K562 (cell line): Measurements from ENCODE around the gene ATP13A1. TPM values are rescaled to one million over a fixed set of nuclear protein-coding genes. Genes with fewer than 3 reads are reported as not detected.

Experiments used
- ATAC-seq: fragments of 200-7000 bp; cut with Tn5 transposase; 3 replicates; pipeline ENCODE4 v1.9.1; 2020; ENCODE audit warnings: moderate library complexity
- BruUV-seq: library from RNA; stranded (reverse); fragments of 400-500 nt; replicated peaks from 2 replicates; lab custom pipeline; 2021; lab: Mats Ljungman, UMichigan
- CTCF ChIA-PET: fragments of 300-600 bp; formaldehyde crosslinking; extraction: SDS; loops from one replicate; lab custom pipeline; 2021; ENCODE audit warnings: low intra/inter-chr PET ratio; lab: Yijun Ruan, JAX
- POLR2A ChIA-PET: fragments of 300-600, 350-650 bp; sonication (Branson Sonifier 250); formaldehyde crosslinking; extraction: SDS; loops from one replicate; lab custom pipeline; 2021; ENCODE audit warnings: antibody characterized with exemption, inconsistent platforms; lab: Yijun Ruan, JAX
- DNase-seq, 4 experiments: peaks; one replicate each; pipeline versions ENCODE4 v3.0.0 to v3.0.0-alpha.2; 2011 to 2018; ENCODE audit warnings: low spot score in 3 of 4, mixed read lengths in 3 of 4; ENCODE audit errors: extremely low read depth in 1 of 4
- FAIRE-seq: peaks from 2 replicates; lab custom pipeline; 2011; peaks lifted over from hg19 to GRCh38; lab: Jason Lieb, UNC
- H2AFZ ChIP-seq: 2 replicates; pipeline ENCODE4 v1.6.0; 2011; ENCODE audit warnings: low read depth, low read length, control low read depth, inconsistent platforms
- H3K27ac ChIP-seq: fragments of 200-600 bp; 3 replicates; pipeline ENCODE4 v1.8.0; 2011; ENCODE audit warnings: low read depth, mild to moderate bottlenecking, control low read depth, inconsistent platforms, low read length, moderate library complexity, mixed read lengths; ENCODE audit errors: extremely low read depth
- H3K27me3 ChIP-seq, 2 experiments: fragments of 300-600 bp in 1 of 2; 2 replicates in 1 of 2; 3 replicates in 1 of 2; pipeline versions ENCODE4 v1.6.0 to v1.8.0; 2011; ENCODE audit warnings: inconsistent platforms in 2 of 2, low read length in 2 of 2, mild to moderate bottlenecking in 1 of 2, mixed read lengths in 1 of 2, moderate library complexity in 1 of 2; ENCODE audit not compliant: control insufficient read depth in 2 of 2, insufficient read depth in 2 of 2
- H3K36me3 ChIP-seq: fragments of 300-600 bp; 3 replicates; pipeline ENCODE4 v1.8.0; 2011; ENCODE audit warnings: mild to moderate bottlenecking, low read length, inconsistent platforms; ENCODE audit not compliant: control insufficient read depth, insufficient read depth
- H3K4me1 ChIP-seq, 2 experiments: fragments of 200-600 bp in 1 of 2; replicated peaks in 1 of 2; 2 replicates in 1 of 2; 3 replicates in 1 of 2; pipeline versions ENCODE4 v1.5.1 to v1.8.0; 2011; ENCODE audit warnings: inconsistent platforms in 2 of 2, low read length in 2 of 2, mild to moderate bottlenecking in 1 of 2, mixed read lengths in 1 of 2, moderate library complexity in 1 of 2; ENCODE audit not compliant: control insufficient read depth in 2 of 2, insufficient read depth in 2 of 2
- H3K4me2 ChIP-seq: 2 replicates; pipeline ENCODE4 v1.6.1; 2011; ENCODE audit warnings: low read length, control low read depth, inconsistent platforms, mixed read lengths; ENCODE audit not compliant: insufficient read depth
- H3K4me3 ChIP-seq: fragments of 200-600 bp; sonication (generic), shearing (Covaris generic); 2 replicates; pipeline ENCODE4 v1.5.1; 2016; ENCODE audit warnings: control low read depth, inconsistent platforms
- H3K79me2 ChIP-seq: fragments of 200-600 bp; 3 replicates; pipeline ENCODE4 v1.8.0; 2011; ENCODE audit warnings: low read length, inconsistent platforms; ENCODE audit not compliant: control insufficient read depth, insufficient read depth
- H3K9ac ChIP-seq, 2 experiments: 2 replicates each; pipeline versions ENCODE4 v1.6.0 to v1.6.1; 2011; ENCODE audit warnings: low read depth in 2 of 2, low read length in 2 of 2, control low read depth in 1 of 2, inconsistent platforms in 1 of 2, mild to moderate bottlenecking in 1 of 2, mixed read lengths in 1 of 2; ENCODE audit not compliant: insufficient read depth in 1 of 2
- H3K9me1 ChIP-seq: one replicate; pipeline ENCODE4 v1.6.0; 2011; ENCODE audit warnings: inconsistent platforms, mild to moderate bottlenecking, low read length, moderate library complexity; ENCODE audit not compliant: control insufficient read depth, insufficient read depth
- H3K9me3 ChIP-seq: replicated peaks from 2 replicates; pipeline ENCODE4 v1.5.1; 2011; ENCODE audit warnings: low read depth, low read length, inconsistent platforms; ENCODE audit not compliant: control insufficient read depth, insufficient read depth
- H4K20me1 ChIP-seq: replicated peaks from 2 replicates; pipeline ENCODE4 v1.6.1; 2011; ENCODE audit warnings: low read length, inconsistent platforms, mixed read lengths; ENCODE audit not compliant: control insufficient read depth, insufficient read depth
- NR2C2 ChIP-seq, 2 experiments: fragments of 200-800 bp in 1 of 2; sonication (Bioruptor generic) in 1 of 2; sonication (generic) in 1 of 2; formaldehyde crosslinking in 1 of 2; IDR thresholded peaks; 2 replicates each; pipeline versions ENCODE4 v1.6.1 to v1.8.0; 2016 to 2022; ENCODE audit warnings: mild to moderate bottlenecking in 1 of 2, missing compliant biosample characterization in 1 of 2, missing genetic modification characterization in 1 of 2, missing genetic modification reagents in 1 of 2
- ZNF239 ChIP-seq: fragments of 250-450 bp; sonication (Bioruptor Pico); IDR thresholded peaks from 2 replicates; pipeline ENCODE4 v1.4.0; 2020; ENCODE audit warnings: mild to moderate bottlenecking
- WGBS: fragments of 100-300 bp; shearing (Covaris generic); methylation state at CpG from one replicate; pipeline ENCODE4 v1.1.6; 2016; ENCODE audit warnings: low coverage, mixed read lengths; ENCODE audit not compliant: insufficient coverage; ENCODE audit errors: missing lambda C conversion rate; 5-methylcytosine and 5-hydroxymethylcytosine counted together
- in situ Hi-C: fragments of 300-500 bp; cut with MboI; formaldehyde crosslinking; loops from 4 replicates; pipeline ENCODE4 v1.15.0; 2018; ENCODE audit warnings: inconsistent platforms, mixed read lengths
- intact Hi-C: fragments of 100-400 bp; cut with micrococcal nuclease; formaldehyde crosslinking; loops from 2 replicates; pipeline ENCODE4 v1.14.2; 2022
- polyA plus RNA-seq, 8 experiments: library from polyadenylated mRNA; depleted of rRNA in 4 of 8; stranded (reverse) in 5 of 8; unstranded in 3 of 8; fragments of >200 nt; fragmentation: Nextera tagmentation in 2 of 8; fragmentation: Illumina TruSeq in 1 of 8; extraction: Ambion mirVana in 2 of 8; extraction: Trizol in 1 of 8; gene quantifications; 2 replicates each; pipeline versions ENCODE4 v1.2.1 to v1.2.3, GENCODE V29; 2011 to 2014; ENCODE audit warnings: inconsistent platforms in 1 of 8, missing spikeins in 1 of 8
- total RNA-seq, 7 experiments: library from RNA; depleted of rRNA in 6 of 7; stranded (reverse); fragments of >200 nt in 6 of 7; fragmentation: Illumina TruSeq in 2 of 7; extraction: Trizol in 2 of 7; gene quantifications; 2 replicates each; pipeline versions ENCODE4 v1.2.1 to v1.2.3, GENCODE V29; 2011 to 2021; ENCODE audit warnings: low replicate concordance in 1 of 7
- TF ChIP-seq, protein P1 (sequence below), 3 experiments: fragments of 200-800 bp in 1 of 3; fragments of 250-450 bp in 1 of 3; fragments of 450-650 bp in 1 of 3; sonication (Bioruptor Pico) in 1 of 3; sonication (Bioruptor generic) in 1 of 3; formaldehyde crosslinking in 1 of 3; IDR thresholded peaks; 2 replicates each; pipeline versions ENCODE4 v1.6.1 to v1.8.0; 2016 to 2022; ENCODE audit warnings: mild to moderate bottlenecking in 2 of 3, missing genetic modification characterization in 2 of 3, missing compliant biosample characterization in 1 of 3, moderate library complexity in 1 of 3

The ATP13A1 gene
- total and polyA plus RNA-seq, 9 of the 15 experiments (the other 6 are each of a cell fraction or from before 2014, with no cell fraction given), result 0.90 to 83.8 (median 23.1) TPM

DNA sequence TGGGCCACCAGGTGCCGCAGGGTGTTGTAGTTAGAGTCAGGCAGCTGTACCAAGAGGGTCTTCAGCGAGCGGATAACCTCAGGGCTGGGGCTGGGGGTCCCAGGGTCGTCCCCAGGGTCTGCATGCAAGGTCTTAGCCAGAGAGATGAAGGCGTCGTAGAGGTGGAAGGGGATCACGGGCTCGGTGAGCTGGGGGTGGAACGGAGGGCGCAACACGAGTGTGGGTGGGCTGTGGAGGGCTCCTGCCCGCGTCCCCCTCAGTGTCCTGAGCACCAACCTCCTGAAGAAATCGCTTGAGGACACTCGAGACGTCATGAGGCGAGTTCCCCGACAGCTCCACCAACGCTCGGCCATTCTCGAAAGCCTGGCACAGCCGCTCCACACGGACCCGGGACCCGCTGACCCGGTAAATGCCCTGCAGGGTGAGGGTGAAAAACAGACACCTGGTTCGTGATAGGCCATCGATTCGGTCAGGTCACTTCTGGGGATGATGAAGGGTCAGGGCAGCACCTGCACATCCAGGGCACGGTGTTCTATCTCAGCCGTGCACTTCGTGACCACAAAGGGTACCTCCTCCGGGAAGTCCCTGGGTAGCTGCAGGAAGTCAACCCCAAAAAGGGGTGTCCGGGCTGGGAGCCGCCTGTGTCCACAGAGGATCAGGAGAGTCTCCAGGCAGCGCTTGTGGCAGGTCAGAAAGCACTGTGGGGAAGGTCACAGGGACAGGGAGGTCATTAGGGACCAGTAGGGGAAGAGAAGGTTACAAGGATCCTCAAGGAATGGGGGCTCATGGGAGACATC, 28.8 kb downstream of the ATP13A1 start:
- TF ChIP-seq ZNF239 (no peak), NR2C2 (CRISPR knock-in tag; IDR thresholded peaks at IDR 0.05) (no peak), NR2C2 (tag; IDR thresholded peaks at IDR 0.05) (peak; percentile 74)
- TF ChIP-seq, protein P1, sequence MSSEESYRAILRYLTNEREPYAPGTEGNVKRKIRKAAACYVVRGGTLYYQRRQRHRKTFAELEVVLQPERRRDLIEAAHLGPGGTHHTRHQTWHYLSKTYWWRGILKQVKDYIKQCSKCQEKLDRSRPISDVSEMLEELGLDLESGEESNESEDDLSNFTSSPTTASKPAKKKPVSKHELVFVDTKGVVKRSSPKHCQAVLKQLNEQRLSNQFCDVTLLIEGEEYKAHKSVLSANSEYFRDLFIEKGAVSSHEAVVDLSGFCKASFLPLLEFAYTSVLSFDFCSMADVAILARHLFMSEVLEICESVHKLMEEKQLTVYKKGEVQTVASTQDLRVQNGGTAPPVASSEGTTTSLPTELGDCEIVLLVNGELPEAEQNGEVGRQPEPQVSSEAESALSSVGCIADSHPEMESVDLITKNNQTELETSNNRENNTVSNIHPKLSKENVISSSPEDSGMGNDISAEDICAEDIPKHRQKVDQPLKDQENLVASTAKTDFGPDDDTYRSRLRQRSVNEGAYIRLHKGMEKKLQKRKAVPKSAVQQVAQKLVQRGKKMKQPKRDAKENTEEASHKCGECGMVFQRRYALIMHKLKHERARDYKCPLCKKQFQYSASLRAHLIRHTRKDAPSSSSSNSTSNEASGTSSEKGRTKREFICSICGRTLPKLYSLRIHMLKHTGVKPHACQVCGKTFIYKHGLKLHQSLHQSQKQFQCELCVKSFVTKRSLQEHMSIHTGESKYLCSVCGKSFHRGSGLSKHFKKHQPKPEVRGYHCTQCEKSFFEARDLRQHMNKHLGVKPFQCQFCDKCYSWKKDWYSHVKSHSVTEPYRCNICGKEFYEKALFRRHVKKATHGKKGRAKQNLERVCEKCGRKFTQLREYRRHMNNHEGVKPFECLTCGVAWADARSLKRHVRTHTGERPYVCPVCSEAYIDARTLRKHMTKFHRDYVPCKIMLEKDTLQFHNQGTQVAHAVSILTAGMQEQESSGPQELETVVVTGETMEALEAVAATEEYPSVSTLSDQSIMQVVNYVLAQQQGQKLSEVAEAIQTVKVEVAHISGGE (CRISPR knock-in tag; IDR thresholded peaks at IDR 0.05), result no peak
- POLR2A ChIA-PET, result interaction anchor here (0.6 kb wide), 2 partner anchors 44 to 174 kb away, joined by 3 read pairs; no protein-coding TSS in a partner anchor
- Histone ChIP-seq H3K4me3 (no peak overlapping the region), H3K4me2 (no peak overlapping the region), H3K9ac (no peak overlapping the region), H2AFZ (no peak overlapping the region), H3K27ac (no peak overlapping the region), H4K20me1 (no peaks in the 10 kb centered on the region), H3K27me3 (no peaks in the 10 kb centered on the region), H3K79me2 (no peaks in the 10 kb centered on the region), H3K36me3 (peaks cover 39% of the 10 kb centered on the region; the same call in 2 of the 3 replicates), H3K4me1 (peaks cover 0 to 20% of the 10 kb centered on the region in 2 experiments; a peak in 2 of 5 replicates), H3K9me1 (no peaks in the 10 kb centered on the region), H3K9me3 (no peaks in the 10 kb centered on the region)
- 96% methylated on average over 33 of the region's 36 CpGs for WGBS
- ATAC-seq (no peak), DNase-seq (no peak), FAIRE-seq (no peak)
- in situ Hi-C loops (loop anchor here (25.0 kb wide), 1 partner anchor 97 kb away; the partner anchor contains the start of genes CILP2 and YJEFN3), intact Hi-C loops (no loop called here)
- CTCF ChIA-PET, result no interaction called here
- no TSS peak for BruUV-seq
